Measurements from ENCODE around the gene LSM2.

- TF ChIP-seq CTCF (IDR thresholded peaks at IDR 0.05; ENCODE audit: low read length): no peak
- TF ChIP-seq EZH2 (optimal IDR thresholded peaks at IDR 0.05; ENCODE audit: low read depth, low read length): no peak
These were observed 38.2 kb downstream of the LSM2 start for GRCh38 chr6:31768363-31769257.
